Measurements from ENCODE around the gene SERPINH1. TPM values are rescaled to one million over a fixed set of nuclear protein-coding genes. Genes with fewer than 3 reads are reported as not detected.

The SERPINH1 gene
- total and polyA plus RNA-seq, 2 donors (not counting 1 experiment from before 2014, with no cell fraction given) = 3.0 to 5.7 TPM

DNA sequence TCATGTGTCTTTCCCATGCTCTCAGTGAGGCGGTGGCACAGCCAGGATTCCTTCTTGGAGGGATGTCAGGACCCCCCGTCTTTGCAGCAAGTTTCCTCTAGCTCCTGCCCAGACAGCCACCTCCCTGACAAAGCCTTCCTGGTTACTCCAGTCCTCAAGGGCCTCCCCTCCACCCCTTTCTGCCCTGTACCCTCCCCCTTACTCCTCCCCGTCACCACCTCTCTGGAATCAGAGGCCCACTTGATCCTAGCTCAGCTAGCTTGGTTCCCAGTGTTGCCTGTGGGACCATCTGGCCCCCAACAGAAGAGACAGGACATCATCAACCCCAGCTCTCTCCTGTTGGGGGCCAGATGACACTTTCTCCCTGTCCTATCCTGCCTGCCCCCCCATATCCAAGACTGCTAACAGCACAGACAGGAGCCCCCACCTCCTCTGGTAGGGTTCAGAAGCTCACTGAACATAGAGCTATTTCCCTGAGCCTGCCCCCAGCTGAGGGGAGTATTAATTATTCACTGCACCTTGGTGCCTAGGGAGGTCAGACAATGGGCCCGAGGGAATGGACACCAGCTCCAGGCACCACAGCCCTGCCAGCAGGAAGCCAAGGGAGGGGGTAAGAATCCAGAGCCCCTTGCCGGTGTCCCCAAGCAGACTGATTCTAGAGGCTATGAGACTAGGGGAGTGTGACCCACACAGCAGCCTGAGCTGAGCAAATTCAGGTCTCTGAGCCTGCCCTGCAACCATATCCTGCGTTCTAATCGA, 39.6 kb upstream of the SERPINH1 start:
- no peaks in the 10 kb centered on the region for H3K36me3 ChIP-seq (replicated peaks in 1 of 2; ENCODE audit: control extremely low read depth in 1 of 2, control insufficient read depth in 1 of 2, extremely low read depth in 1 of 2, insufficient read depth in 2 of 2, low read length in 1 of 2)
- no peak overlapping the region for H3K27ac ChIP-seq (ENCODE audit: low read length in 2 of 2)
- ChIA-PET CTCF (interaction anchor here (1.0 to 7.0 kb wide), 9 partner anchors 9 to 685 kb away, joined by 3 to 51 read pairs (median 3); no protein-coding TSS in a partner anchor), POLR2A (interaction anchor here (1.4 kb wide), 1 partner anchor 19 kb away, joined by 3 read pairs; no protein-coding TSS in a partner anchor)
- H3K27me3 Mint-ChIP-seq = no peaks in the 10 kb centered on the region
- H3K4me3 ChIP-seq (ENCODE audit: control extremely low read depth in 1 of 5, extremely low read depth in 1 of 5, insufficient read depth in 1 of 5, low read depth in 2 of 5, low read length in 4 of 5) = no peak overlapping the region
- intact Hi-C loops (cut with micrococcal nuclease) = no loop called here
- H3K4me1 Mint-ChIP-seq = peaks cover 50% of the 10 kb centered on the region
- peaks cover 0 to 6% (median 0%) of the 10 kb centered on the region in 3 donors for H3K9me3 ChIP-seq (ENCODE audit: control extremely low read depth in 1 of 3, control insufficient read depth in 2 of 3, insufficient read depth in 1 of 3, low read length in 2 of 3)
- peak overlapping the region; percentile 96 for H3K4me3 Mint-ChIP-seq
- ATAC-seq (ENCODE audit: low read depth) (no peak), DNase-seq (no peak)
- 89% methylated on average over 6 of the region's 7 CpGs for WGBS (ENCODE audit: insufficient coverage)
- H3K9me3 Mint-ChIP-seq (ENCODE audit: insufficient read depth) = no peaks in the 10 kb centered on the region
- no peak overlapping the region for H3K9ac ChIP-seq (ENCODE audit: low read length)
- no peaks in the 10 kb centered on the region for H4K20me1 ChIP-seq (ENCODE audit: control insufficient read depth, insufficient read depth, low read length, poor library complexity, severe bottlenecking)
- peaks cover 41 to 51% of the 10 kb centered on the region in 2 donors for H3K4me1 ChIP-seq (ENCODE audit: control insufficient read depth in 2 of 2, insufficient read depth in 2 of 2, low read length in 2 of 2)
- no peak overlapping the region for H2AFZ ChIP-seq (ENCODE audit: insufficient read depth, low read depth, low read length, poor library complexity, severe bottlenecking)
- peaks cover 0 to 28% (median 9%) of the 10 kb centered on the region in 4 experiments for H3K27me3 ChIP-seq (replicated peaks in 1 of 4; ENCODE audit: control extremely low read depth in 1 of 4, control insufficient read depth in 3 of 4, insufficient read depth in 4 of 4, low read length in 3 of 4)
- TF ChIP-seq EZH2 (IDR thresholded peaks at IDR 0.05; ENCODE audit: borderline replicate concordance, insufficient read depth, low read depth, low read length, poor library complexity, severe bottlenecking) = no peak
- TF ChIP-seq, protein P1, sequence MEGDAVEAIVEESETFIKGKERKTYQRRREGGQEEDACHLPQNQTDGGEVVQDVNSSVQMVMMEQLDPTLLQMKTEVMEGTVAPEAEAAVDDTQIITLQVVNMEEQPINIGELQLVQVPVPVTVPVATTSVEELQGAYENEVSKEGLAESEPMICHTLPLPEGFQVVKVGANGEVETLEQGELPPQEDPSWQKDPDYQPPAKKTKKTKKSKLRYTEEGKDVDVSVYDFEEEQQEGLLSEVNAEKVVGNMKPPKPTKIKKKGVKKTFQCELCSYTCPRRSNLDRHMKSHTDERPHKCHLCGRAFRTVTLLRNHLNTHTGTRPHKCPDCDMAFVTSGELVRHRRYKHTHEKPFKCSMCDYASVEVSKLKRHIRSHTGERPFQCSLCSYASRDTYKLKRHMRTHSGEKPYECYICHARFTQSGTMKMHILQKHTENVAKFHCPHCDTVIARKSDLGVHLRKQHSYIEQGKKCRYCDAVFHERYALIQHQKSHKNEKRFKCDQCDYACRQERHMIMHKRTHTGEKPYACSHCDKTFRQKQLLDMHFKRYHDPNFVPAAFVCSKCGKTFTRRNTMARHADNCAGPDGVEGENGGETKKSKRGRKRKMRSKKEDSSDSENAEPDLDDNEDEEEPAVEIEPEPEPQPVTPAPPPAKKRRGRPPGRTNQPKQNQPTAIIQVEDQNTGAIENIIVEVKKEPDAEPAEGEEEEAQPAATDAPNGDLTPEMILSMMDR (IDR thresholded peaks at IDR 0.05) = no peak
- no peak overlapping the region for H3K27ac Mint-ChIP-seq
- H3K4me2 ChIP-seq (replicated peaks; ENCODE audit: low read depth, low read length, poor library complexity, severe bottlenecking) = peak overlapping the region; percentile 1
- no peaks in the 10 kb centered on the region for H3K79me2 ChIP-seq (ENCODE audit: control insufficient read depth, insufficient read depth, low read length)

DNA sequence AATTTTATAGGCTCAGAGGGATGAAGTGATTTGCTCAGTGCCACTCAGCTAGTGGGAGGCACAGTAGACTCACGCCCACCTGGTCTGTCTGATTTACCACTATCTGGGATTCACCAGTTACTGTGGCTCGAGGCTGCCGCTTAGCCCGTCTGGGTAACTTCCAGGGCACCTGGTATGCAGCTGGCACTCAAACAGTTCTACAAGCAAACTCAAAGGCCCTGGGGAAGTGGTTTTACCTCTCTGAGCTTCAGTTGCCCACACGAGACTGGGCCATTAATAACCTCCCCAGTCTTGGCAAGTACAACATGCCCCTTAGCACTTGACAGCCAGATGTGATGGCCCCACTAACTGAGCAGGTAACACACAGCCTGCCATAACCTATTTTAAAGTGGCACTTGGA, 38.9 kb upstream of the SERPINH1 start:
- Mint-ChIP-seq H3K9me3 (ENCODE audit: insufficient read depth) (no peaks in the 10 kb centered on the region), H3K4me3 (peak overlapping the region; percentile 96), H3K4me1 (peaks cover 47% of the 10 kb centered on the region), H3K27ac (peak overlapping the region; percentile 61), H3K27me3 (peaks cover 4% of the 10 kb centered on the region)
- peak overlapping the region; percentile 1 for H3K4me2 ChIP-seq (replicated peaks; ENCODE audit: low read depth, low read length, poor library complexity, severe bottlenecking)
- DNase-seq (peak; percentile 46), ATAC-seq (ENCODE audit: low read depth) (no peak)
- ChIA-PET POLR2A (interaction anchor here (1.4 kb wide), 1 partner anchor 20 kb away, joined by 3 read pairs; no protein-coding TSS in a partner anchor), CTCF (interaction anchor here (1.0 to 7.0 kb wide), 8 partner anchors 9 to 684 kb away, joined by 3 to 51 read pairs (median 4); no protein-coding TSS in a partner anchor)
- whole genome bisulfite sequencing (ENCODE audit: insufficient coverage) = 32% methylated on average over 4 of the region's 5 CpGs
- H3K4me3 ChIP-seq (ENCODE audit: control extremely low read depth in 1 of 5, extremely low read depth in 1 of 5, insufficient read depth in 1 of 5, low read depth in 2 of 5, low read length in 4 of 5) = no peak overlapping the region
- H2AFZ ChIP-seq (ENCODE audit: insufficient read depth, low read depth, low read length, poor library complexity, severe bottlenecking) = no peak overlapping the region
- peaks cover 34 to 44% of the 10 kb centered on the region in 2 donors for H3K4me1 ChIP-seq (ENCODE audit: control insufficient read depth in 2 of 2, insufficient read depth in 2 of 2, low read length in 2 of 2)
- no peak overlapping the region for H3K27ac ChIP-seq (ENCODE audit: low read length in 2 of 2)
- intact Hi-C loops (cut with micrococcal nuclease) = no loop called here
- no peaks in the 10 kb centered on the region for H3K36me3 ChIP-seq (replicated peaks in 1 of 2; ENCODE audit: control extremely low read depth in 1 of 2, control insufficient read depth in 1 of 2, extremely low read depth in 1 of 2, insufficient read depth in 2 of 2, low read length in 1 of 2)
- TF ChIP-seq, protein P1 (IDR thresholded peaks at IDR 0.05) = no peak
- TF ChIP-seq EZH2 (IDR thresholded peaks at IDR 0.05; ENCODE audit: borderline replicate concordance, insufficient read depth, low read depth, low read length, poor library complexity, severe bottlenecking) = no peak
- H4K20me1 ChIP-seq (ENCODE audit: control insufficient read depth, insufficient read depth, low read length, poor library complexity, severe bottlenecking) = no peaks in the 10 kb centered on the region
- H3K9me3 ChIP-seq (ENCODE audit: control extremely low read depth in 1 of 3, control insufficient read depth in 2 of 3, insufficient read depth in 1 of 3, low read length in 2 of 3) = peaks cover 0 to 6% (median 0%) of the 10 kb centered on the region in 3 donors
- no peak overlapping the region for H3K9ac ChIP-seq (ENCODE audit: low read length)
- H3K79me2 ChIP-seq (ENCODE audit: control insufficient read depth, insufficient read depth, low read length) = no peaks in the 10 kb centered on the region
- peaks cover 0 to 28% (median 9%) of the 10 kb centered on the region in 4 experiments for H3K27me3 ChIP-seq (replicated peaks in 1 of 4; ENCODE audit: control extremely low read depth in 1 of 4, control insufficient read depth in 3 of 4, insufficient read depth in 4 of 4, low read length in 3 of 4)
